Measurements from ENCODE around the gene PDE4B.

DNA sequence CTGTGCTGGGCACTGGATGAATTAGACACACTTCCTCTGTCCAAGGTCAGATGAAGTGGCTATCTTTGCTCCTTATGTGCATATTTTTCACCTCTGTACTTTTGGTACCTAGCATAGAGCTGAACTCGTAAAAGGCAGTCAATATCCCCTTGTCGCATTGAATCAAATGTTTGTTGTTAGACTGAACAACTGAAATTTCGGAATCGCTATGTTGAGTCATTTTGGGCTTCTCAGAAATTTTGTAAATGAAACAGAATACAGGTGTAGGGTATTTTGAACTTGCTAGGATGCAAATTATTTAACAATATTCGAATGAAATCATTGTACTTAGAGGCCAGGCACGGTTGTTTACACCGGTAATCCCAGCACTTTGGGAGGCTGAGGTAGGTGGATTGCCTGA lies 48.0 kb downstream of the PDE4B start:
- no peak for TF ChIP-seq POLR2A (IDR thresholded peaks at IDR 0.05)
- TF ChIP-seq CTCF (IDR thresholded peaks at IDR 0.05) = no peak
